KMS-11 (cell line): ENCODE data around the gene KCNE4.

ENCODE experiments used
- H2AFZ ChIP-seq: fragments of 200-600 bp; sonication (generic); 2 replicates; pipeline ENCODE4 v1.6.1; 2016; ENCODE audit warnings: antibody characterized with exemption, mixed run types, low read depth
- H3K27ac ChIP-seq: fragments of 200-600 bp; sonication (generic); 2 replicates; pipeline ENCODE4 v1.6.1; 2016; ENCODE audit warnings: mild to moderate bottlenecking, mixed run types
- H3K27me3 ChIP-seq: fragments of 200-600 bp; sonication (generic); 2 replicates; pipeline ENCODE4 v1.6.1; 2017; ENCODE audit warnings: mild to moderate bottlenecking, low read depth, mixed run types, moderate library complexity; ENCODE audit not compliant: insufficient read depth
- H3K36me3 ChIP-seq: fragments of 200-600 bp; sonication (generic); 2 replicates; pipeline ENCODE4 v1.6.1; 2017; ENCODE audit warnings: mild to moderate bottlenecking, mixed run types; ENCODE audit not compliant: insufficient read depth
- H3K4me1 ChIP-seq: fragments of 200-600 bp; sonication (generic); 2 replicates; pipeline ENCODE4 v1.6.1; 2016; ENCODE audit warnings: mild to moderate bottlenecking, low read depth, mixed run types; ENCODE audit not compliant: poor library complexity, severe bottlenecking
- H3K4me2 ChIP-seq: fragments of 200-600 bp; sonication (generic); 2 replicates; pipeline ENCODE4 v1.7.0; 2016; ENCODE audit warnings: mild to moderate bottlenecking, mixed run types
- H3K4me3 ChIP-seq: fragments of 200-600 bp; sonication (generic); IDR thresholded peaks from 2 replicates; pipeline ENCODE4 v1.6.1; 2017; ENCODE audit warnings: low read depth, low read length, mixed read lengths; ENCODE audit not compliant: insufficient read depth
- H3K79me2 ChIP-seq: fragments of 200-600 bp; sonication (generic); 2 replicates; pipeline ENCODE4 v1.6.1; 2016; ENCODE audit warnings: low read depth, mixed run types; ENCODE audit not compliant: insufficient read depth
- H3K9ac ChIP-seq: fragments of 200-600 bp; sonication (generic); 2 replicates; pipeline ENCODE4 v1.6.1; 2016; ENCODE audit warnings: mild to moderate bottlenecking, mixed run types
- H4K20me1 ChIP-seq: fragments of 200-600 bp; sonication (generic); 2 replicates; pipeline ENCODE4 v1.6.1; 2016; ENCODE audit warnings: mild to moderate bottlenecking, mixed run types; ENCODE audit not compliant: insufficient read depth
- TF ChIP-seq, protein P1 (sequence below): fragments of 200-600 bp; sonication (generic); conservative IDR thresholded peaks from 2 replicates; pipeline ENCODE4 v1.6.1; 2017; ENCODE audit warnings: low read depth, mild to moderate bottlenecking, antibody characterized with exemption, low read length, moderate library complexity, mixed read lengths

The KCNE4 gene

DNA sequence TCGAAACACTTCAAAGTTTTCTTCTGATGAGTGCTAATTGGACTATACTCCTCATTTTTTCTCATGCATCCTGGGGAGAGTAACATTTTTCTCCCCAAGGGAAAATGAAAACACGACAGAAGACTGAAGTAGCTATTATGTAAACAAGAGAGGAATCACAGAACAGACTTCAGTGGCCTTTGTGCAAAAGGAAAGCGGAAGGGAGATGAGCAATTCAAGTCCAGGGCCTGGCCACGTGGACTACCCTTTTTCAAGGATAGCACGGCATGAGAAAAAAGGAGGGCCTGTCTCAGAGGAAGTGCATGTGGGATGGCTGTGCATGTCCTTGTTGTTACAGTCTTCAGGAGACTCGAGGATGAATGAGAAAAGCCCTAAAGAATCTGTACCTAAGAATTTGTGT is 43.8 kb upstream of the KCNE4 start:
- TF ChIP-seq, protein P1, sequence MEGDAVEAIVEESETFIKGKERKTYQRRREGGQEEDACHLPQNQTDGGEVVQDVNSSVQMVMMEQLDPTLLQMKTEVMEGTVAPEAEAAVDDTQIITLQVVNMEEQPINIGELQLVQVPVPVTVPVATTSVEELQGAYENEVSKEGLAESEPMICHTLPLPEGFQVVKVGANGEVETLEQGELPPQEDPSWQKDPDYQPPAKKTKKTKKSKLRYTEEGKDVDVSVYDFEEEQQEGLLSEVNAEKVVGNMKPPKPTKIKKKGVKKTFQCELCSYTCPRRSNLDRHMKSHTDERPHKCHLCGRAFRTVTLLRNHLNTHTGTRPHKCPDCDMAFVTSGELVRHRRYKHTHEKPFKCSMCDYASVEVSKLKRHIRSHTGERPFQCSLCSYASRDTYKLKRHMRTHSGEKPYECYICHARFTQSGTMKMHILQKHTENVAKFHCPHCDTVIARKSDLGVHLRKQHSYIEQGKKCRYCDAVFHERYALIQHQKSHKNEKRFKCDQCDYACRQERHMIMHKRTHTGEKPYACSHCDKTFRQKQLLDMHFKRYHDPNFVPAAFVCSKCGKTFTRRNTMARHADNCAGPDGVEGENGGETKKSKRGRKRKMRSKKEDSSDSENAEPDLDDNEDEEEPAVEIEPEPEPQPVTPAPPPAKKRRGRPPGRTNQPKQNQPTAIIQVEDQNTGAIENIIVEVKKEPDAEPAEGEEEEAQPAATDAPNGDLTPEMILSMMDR = no peak
- Histone ChIP-seq H3K4me2 (no peak overlapping the region), H4K20me1 (no peaks in the 10 kb centered on the region), H3K4me1 (no peaks in the 10 kb centered on the region), H3K36me3 (no peaks in the 10 kb centered on the region), H3K27ac (no peak overlapping the region), H3K4me3 (no peak overlapping the region), H2AFZ (no peak overlapping the region), H3K79me2 (no peaks in the 10 kb centered on the region), H3K9ac (no peak overlapping the region), H3K27me3 (no peaks in the 10 kb centered on the region)

DNA sequence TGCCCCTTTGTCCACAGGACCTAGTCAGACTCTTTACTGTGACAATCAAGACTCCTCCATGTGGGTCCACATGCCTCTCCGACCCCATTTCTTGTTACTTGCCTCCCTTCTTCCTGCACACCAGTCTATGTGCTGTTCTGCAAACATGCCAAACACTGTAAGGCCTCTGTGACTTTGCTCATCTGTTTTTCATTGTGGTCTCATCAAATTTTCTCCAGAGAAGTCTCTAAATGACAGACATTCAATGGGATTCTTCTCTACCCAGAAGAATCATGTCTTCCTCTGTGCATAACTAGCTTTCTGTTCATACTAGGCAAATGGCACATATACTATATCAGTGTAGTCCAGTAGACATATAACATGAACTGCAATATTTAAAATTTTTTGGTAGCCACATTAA is 43.0 kb upstream of the KCNE4 start:
- no peak overlapping the region for H3K9ac ChIP-seq
- H3K4me2 ChIP-seq = no peak overlapping the region
- H3K4me1 ChIP-seq = no peaks in the 10 kb centered on the region
- no peaks in the 10 kb centered on the region for H3K79me2 ChIP-seq
- no peak overlapping the region for H2AFZ ChIP-seq
- H3K27ac ChIP-seq = no peak overlapping the region
- no peaks in the 10 kb centered on the region for H4K20me1 ChIP-seq
- no peaks in the 10 kb centered on the region for H3K36me3 ChIP-seq
- H3K4me3 ChIP-seq = no peak overlapping the region
- H3K27me3 ChIP-seq = no peaks in the 10 kb centered on the region
- TF ChIP-seq, protein P1 = no peak

DNA sequence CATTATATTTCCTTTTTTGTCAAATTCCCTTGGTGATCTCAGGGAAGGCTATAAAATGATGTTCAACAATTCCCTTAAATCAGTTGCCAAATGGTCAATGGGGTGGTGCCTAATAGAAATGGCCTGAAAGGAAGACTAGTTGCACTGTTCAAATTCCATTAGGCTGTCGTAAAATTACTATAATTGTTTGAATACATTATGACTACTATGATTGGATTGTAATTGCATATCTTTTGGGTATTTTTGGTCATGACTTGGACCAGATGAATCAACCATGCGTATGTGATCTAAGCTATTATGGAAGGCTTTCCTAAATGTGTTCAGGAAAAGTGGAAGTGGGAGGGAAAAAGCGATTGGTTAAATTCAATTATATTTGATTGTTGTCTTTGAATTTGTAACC is 41.3 kb upstream of the KCNE4 start:
- H2AFZ ChIP-seq = no peak overlapping the region
- H3K4me3 ChIP-seq = no peak overlapping the region
- no peak overlapping the region for H3K27ac ChIP-seq
- no peaks in the 10 kb centered on the region for H3K79me2 ChIP-seq
- no peak overlapping the region for H3K9ac ChIP-seq
- H3K36me3 ChIP-seq = no peaks in the 10 kb centered on the region
- TF ChIP-seq, protein P1 = no peak
- no peaks in the 10 kb centered on the region for H4K20me1 ChIP-seq
- H3K4me2 ChIP-seq = no peak overlapping the region
- no peaks in the 10 kb centered on the region for H3K27me3 ChIP-seq
- H3K4me1 ChIP-seq = no peaks in the 10 kb centered on the region

DNA sequence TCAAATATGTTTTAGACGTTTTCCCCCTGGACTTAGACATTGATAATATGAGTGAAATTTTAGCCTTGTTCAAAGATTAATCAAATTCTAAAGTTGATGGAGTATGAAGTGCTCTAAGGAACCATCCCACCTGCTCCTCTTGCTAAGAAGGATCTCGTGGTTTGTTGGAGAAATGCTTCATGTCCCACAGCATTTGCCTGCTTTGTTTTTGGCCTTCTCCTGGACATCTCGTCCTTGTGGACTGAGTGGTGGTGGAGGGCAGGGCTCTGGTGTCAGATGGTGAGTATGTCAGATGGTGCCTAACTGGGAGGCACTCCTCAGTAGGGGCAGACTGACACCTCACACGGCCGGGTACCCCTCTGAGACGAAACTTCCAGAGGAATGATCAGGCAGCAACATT is 39.7 kb upstream of the KCNE4 start:
- H3K4me1 ChIP-seq = no peaks in the 10 kb centered on the region
- TF ChIP-seq, protein P1 = no peak
- H2AFZ ChIP-seq = no peak overlapping the region
- no peak overlapping the region for H3K4me3 ChIP-seq
- no peak overlapping the region for H3K9ac ChIP-seq
- H3K36me3 ChIP-seq = no peaks in the 10 kb centered on the region
- no peak overlapping the region for H3K27ac ChIP-seq
- H3K27me3 ChIP-seq = no peaks in the 10 kb centered on the region
- no peaks in the 10 kb centered on the region for H4K20me1 ChIP-seq
- H3K4me2 ChIP-seq = no peak overlapping the region
- H3K79me2 ChIP-seq = no peaks in the 10 kb centered on the region
